DND-41 (cell line): Measurements from ENCODE around the gene MDP1.

Experiments used
- CTCF ChIP-seq: IDR thresholded peaks from 2 replicates; pipeline ENCODE4 v1.5.1; 2012; ENCODE audit warnings: borderline replicate concordance, low read length, moderate library complexity, mild to moderate bottlenecking; ENCODE audit not compliant: poor library complexity, severe bottlenecking; ENCODE audit errors: extremely low read depth
- EZH2 ChIP-seq: IDR thresholded peaks from 3 replicates; pipeline ENCODE4 v1.6.1; 2012; ENCODE audit warnings: borderline replicate concordance, low read depth, mild to moderate bottlenecking, moderate library complexity, low read length, inconsistent platforms; ENCODE audit not compliant: severe bottlenecking

GRCh38 chr14:24206260-24207103 lies 9.4 kb downstream of the MDP1 start:
- TF ChIP-seq CTCF (no peak), EZH2 (no peak)
